ENCODE measurements around the gene RABGAP1L.
"Not testable (repeated sequence)": the region's sequence is repeated elsewhere in the genome, so short reads cannot be mapped to it uniquely, and the experiment has no call there.

The RABGAP1L gene

GRCh38 chr1:174815474-174815908, 656.2 kb downstream of the RABGAP1L start:
- Mint-ChIP-seq H3K4me3 (no peak overlapping the region), H3K27me3 (no peaks in the 10 kb centered on the region), H3K4me1 (peaks cover 46% of the 10 kb centered on the region), H3K36me3 (peaks cover 53% of the 10 kb centered on the region), H3K27ac (no peak overlapping the region), H3K9me3 (peaks cover 2% of the 10 kb centered on the region)
- peak; percentile 53 for ATAC-seq

- Mint-ChIP-seq H3K4me1 (peaks cover 46% of the 10 kb centered on the region), H3K36me3 (peaks cover 64% of the 10 kb centered on the region)
- not testable (repeated sequence) for H3K4me3 Mint-ChIP-seq, H3K9me3 Mint-ChIP-seq, ATAC-seq, H3K27ac Mint-ChIP-seq, H3K27me3 Mint-ChIP-seq
These were observed 657.3 kb downstream of the RABGAP1L start for GRCh38 chr1:174816621-174817020.

GRCh38 chr1:174818014-174818616, 658.8 kb downstream of the RABGAP1L start:
- Mint-ChIP-seq H3K9me3 (peaks cover 2% of the 10 kb centered on the region), H3K27me3 (no peaks in the 10 kb centered on the region), H3K27ac (no peak overlapping the region), H3K4me3 (no peak overlapping the region), H3K36me3 (peaks cover 58% of the 10 kb centered on the region), H3K4me1 (peaks cover 37% of the 10 kb centered on the region)
- ATAC-seq = no peak

GRCh38 chr1:174818951-174819350, 659.6 kb downstream of the RABGAP1L start:
- Mint-ChIP-seq H3K36me3 (peaks cover 50% of the 10 kb centered on the region), H3K27me3 (no peaks in the 10 kb centered on the region), H3K27ac (no peak overlapping the region), H3K9me3 (peaks cover 2% of the 10 kb centered on the region), H3K4me3 (no peak overlapping the region), H3K4me1 (peaks cover 35% of the 10 kb centered on the region)
- ATAC-seq = no peak

- Mint-ChIP-seq H3K4me1 (peaks cover 31% of the 10 kb centered on the region), H3K27me3 (no peaks in the 10 kb centered on the region), H3K27ac (no peak overlapping the region), H3K9me3 (peaks cover 2% of the 10 kb centered on the region), H3K4me3 (no peak overlapping the region), H3K36me3 (peaks cover 51% of the 10 kb centered on the region)
- no peak for ATAC-seq
These were observed 660.3 kb downstream of the RABGAP1L start for GRCh38 chr1:174819596-174819995.

- H3K9me3 Mint-ChIP-seq = peaks cover 2% of the 10 kb centered on the region
- H3K27ac Mint-ChIP-seq = peak overlapping the region; percentile 44
- H3K36me3 Mint-ChIP-seq = peaks cover 54% of the 10 kb centered on the region
- no peaks in the 10 kb centered on the region for H3K4me1 Mint-ChIP-seq
- no peak overlapping the region for H3K4me3 Mint-ChIP-seq
- no peak for ATAC-seq
- no peaks in the 10 kb centered on the region for H3K27me3 Mint-ChIP-seq
These were observed 665.8 kb downstream of the RABGAP1L start for GRCh38 chr1:174825127-174825526.

GRCh38 chr1:174825806-174826205, 666.5 kb downstream of the RABGAP1L start:
- Mint-ChIP-seq H3K27ac (no peak overlapping the region), H3K36me3 (peaks cover 47% of the 10 kb centered on the region), H3K9me3 (no peaks in the 10 kb centered on the region), H3K4me1 (no peaks in the 10 kb centered on the region), H3K27me3 (no peaks in the 10 kb centered on the region), H3K4me3 (no peak overlapping the region)
- ATAC-seq = no peak

- peaks cover 36% of the 10 kb centered on the region for H3K36me3 Mint-ChIP-seq
- no peak overlapping the region for H3K4me3 Mint-ChIP-seq
- H3K27me3 Mint-ChIP-seq = no peaks in the 10 kb centered on the region
- no peak overlapping the region for H3K27ac Mint-ChIP-seq
- H3K4me1 Mint-ChIP-seq = no peaks in the 10 kb centered on the region
- no peaks in the 10 kb centered on the region for H3K9me3 Mint-ChIP-seq
- no peak for ATAC-seq
These were observed 668.9 kb downstream of the RABGAP1L start for GRCh38 chr1:174828264-174828663.

- no peaks in the 10 kb centered on the region for H3K4me1 Mint-ChIP-seq
- H3K27me3 Mint-ChIP-seq = no peaks in the 10 kb centered on the region
- H3K27ac Mint-ChIP-seq = no peak overlapping the region
- no peak for ATAC-seq
- H3K4me3 Mint-ChIP-seq = no peak overlapping the region
- H3K36me3 Mint-ChIP-seq = peaks cover 31% of the 10 kb centered on the region
- H3K9me3 Mint-ChIP-seq = no peaks in the 10 kb centered on the region
These were observed 670.7 kb downstream of the RABGAP1L start for GRCh38 chr1:174829990-174830389.

- H3K4me1 Mint-ChIP-seq = peaks cover 20% of the 10 kb centered on the region
- no peak overlapping the region for H3K4me3 Mint-ChIP-seq
- no peak for ATAC-seq
- H3K27me3 Mint-ChIP-seq = no peaks in the 10 kb centered on the region
- no peaks in the 10 kb centered on the region for H3K9me3 Mint-ChIP-seq
- no peaks in the 10 kb centered on the region for H3K36me3 Mint-ChIP-seq
- no peak overlapping the region for H3K27ac Mint-ChIP-seq
These were observed 677.2 kb downstream of the RABGAP1L start for GRCh38 chr1:174836543-174836942.

GRCh38 chr1:174837386-174837785, 678.1 kb downstream of the RABGAP1L start:
- no peaks in the 10 kb centered on the region for H3K9me3 Mint-ChIP-seq
- no peak for ATAC-seq
- no peak overlapping the region for H3K27ac Mint-ChIP-seq
- H3K4me3 Mint-ChIP-seq = no peak overlapping the region
- H3K27me3 Mint-ChIP-seq = no peaks in the 10 kb centered on the region
- no peaks in the 10 kb centered on the region for H3K36me3 Mint-ChIP-seq
- H3K4me1 Mint-ChIP-seq = peaks cover 24% of the 10 kb centered on the region

GRCh38 chr1:174839211-174839610, 679.9 kb downstream of the RABGAP1L start:
- no peak for ATAC-seq
- Mint-ChIP-seq H3K27ac (peak overlapping the region; percentile 32), H3K4me3 (no peak overlapping the region), H3K27me3 (no peaks in the 10 kb centered on the region), H3K4me1 (peaks cover 24% of the 10 kb centered on the region), H3K9me3 (no peaks in the 10 kb centered on the region), H3K36me3 (no peaks in the 10 kb centered on the region)

GRCh38 chr1:174841747-174842146, 682.4 kb downstream of the RABGAP1L start:
- ATAC-seq = peak; percentile 58
- Mint-ChIP-seq H3K9me3 (no peaks in the 10 kb centered on the region), H3K27me3 (no peaks in the 10 kb centered on the region), H3K4me3 (no peak overlapping the region), H3K4me1 (peaks cover 24% of the 10 kb centered on the region), H3K36me3 (no peaks in the 10 kb centered on the region), H3K27ac (no peak overlapping the region)

GRCh38 chr1:174848593-174849560, 689.6 kb downstream of the RABGAP1L start:
- ATAC-seq, H3K27ac Mint-ChIP-seq: not testable (repeated sequence)

GRCh38 chr1:174850726-174851125, 691.4 kb downstream of the RABGAP1L start:
- no peak overlapping the region for H3K4me3 Mint-ChIP-seq
- H3K36me3 Mint-ChIP-seq = no peaks in the 10 kb centered on the region
- H3K27ac Mint-ChIP-seq = no peak overlapping the region
- no peaks in the 10 kb centered on the region for H3K4me1 Mint-ChIP-seq
- no peaks in the 10 kb centered on the region for H3K9me3 Mint-ChIP-seq
- no peak for ATAC-seq
- H3K27me3 Mint-ChIP-seq = no peaks in the 10 kb centered on the region

More at GRCh38 chr1:174848593-174849560, 689.6 kb downstream of the RABGAP1L start:
- not testable (repeated sequence) for H3K4me1 Mint-ChIP-seq, H3K9me3 Mint-ChIP-seq, H3K4me3 Mint-ChIP-seq, H3K36me3 Mint-ChIP-seq, H3K27me3 Mint-ChIP-seq

- Mint-ChIP-seq H3K4me1 (no peaks in the 10 kb centered on the region), H3K27me3 (no peaks in the 10 kb centered on the region), H3K27ac (no peak overlapping the region), H3K9me3 (no peaks in the 10 kb centered on the region), H3K36me3 (peaks cover 28% of the 10 kb centered on the region), H3K4me3 (no peak overlapping the region)
- no peak for ATAC-seq
These were observed 699.0 kb downstream of the RABGAP1L start for GRCh38 chr1:174858301-174858700.

Data from stimulated activated memory B cell treated with anti-CD40 and anti-IgM and Interleukin-4, amounts not matched to agents 10 μg/mL and 1 μg/mL and 100 μg/mL, for 72 hours (primary cell).